GM12878 (cell line): ENCODE data around the gene COL26A1. TPM values are rescaled to one million over a fixed set of nuclear protein-coding genes. Genes with fewer than 3 reads are reported as not detected.

Experiments used
- ATAC-seq: fragments of 200-7000 bp; cut with Tn5 transposase; 3 replicates; pipeline ENCODE4 v1.9.1; 2020; ENCODE audit warnings: mild to moderate bottlenecking, moderate library complexity
- BruUV-seq: library from RNA; stranded (reverse); fragments of 400-500 nt; replicated peaks from 2 replicates; lab custom pipeline; 2021; lab: Mats Ljungman, UMichigan
- CTCF ChIA-PET: fragments of 300-600 bp; sonication (Branson Sonifier 250); formaldehyde crosslinking; extraction: SDS; loops from one replicate; lab custom pipeline; 2021; ENCODE audit warnings: inconsistent platforms; lab: Yijun Ruan, JAX
- POLR2A ChIA-PET: fragments of 350-600 bp; formaldehyde crosslinking; extraction: SDS; loops from one replicate; lab custom pipeline; 2021; ENCODE audit warnings: inconsistent platforms; lab: Charles Lee
- RAD21 ChIA-PET: fragments of 300-600 bp; sonication (Branson Sonifier 250); formaldehyde crosslinking; loops from one replicate; lab custom pipeline; 2023; ENCODE audit warnings: antibody characterized with exemption; ENCODE audit not compliant: unreplicated experiment; lab: Charles Lee
- SMC1A ChIA-PET: fragments of 300-600 bp; sonication (Branson Sonifier 250); formaldehyde crosslinking; loops from one replicate; lab custom pipeline; 2023; ENCODE audit not compliant: unreplicated experiment, uncharacterized antibody; lab: Charles Lee
- DNase-seq: peaks from one replicate; pipeline ENCODE4 v3.0.0-alpha.2; 2011; ENCODE audit warnings: low read depth, low spot score
- FAIRE-seq: peaks from 3 replicates; lab custom pipeline; 2011; peaks lifted over from hg19 to GRCh38; lab: Jason Lieb, UNC
- H2AFZ ChIP-seq: 2 replicates; pipeline ENCODE4 v1.6.0; 2011; ENCODE audit warnings: low read depth, low read length, control low read depth; ENCODE audit not compliant: control insufficient read depth
- H3K27ac ChIP-seq: 2 replicates; pipeline ENCODE4 v1.5.1; 2011; ENCODE audit warnings: control low read depth; ENCODE audit not compliant: control insufficient read depth, insufficient read depth
- H3K27me3 ChIP-seq, 2 experiments: replicated peaks in 1 of 2; 2 replicates each; pipeline versions ENCODE4 v1.6.0 to v1.6.1; 2011; ENCODE audit warnings: low read length in 1 of 2; ENCODE audit not compliant: control insufficient read depth in 2 of 2, insufficient read depth in 2 of 2
- H3K36me3 ChIP-seq, 2 experiments: 2 replicates each; pipeline ENCODE4 v1.5.1; 2011; ENCODE audit warnings: low read length in 1 of 2; ENCODE audit not compliant: control insufficient read depth in 2 of 2, insufficient read depth in 2 of 2
- H3K4me1 ChIP-seq: 2 replicates; pipeline ENCODE4 v1.6.1; 2011; ENCODE audit warnings: mild to moderate bottlenecking, low read length, moderate library complexity, mixed read lengths; ENCODE audit not compliant: control insufficient read depth, insufficient read depth
- H3K4me2 ChIP-seq: 2 replicates; pipeline ENCODE4 v1.6.0; 2011; ENCODE audit warnings: control low read depth; ENCODE audit not compliant: control insufficient read depth, insufficient read depth
- H3K4me3 ChIP-seq: fragments of 200-600 bp; sonication (generic); 2 replicates; pipeline ENCODE4 v1.5.1; 2016
- H3K79me2 ChIP-seq: 2 replicates; pipeline ENCODE4 v1.6.0; 2011; ENCODE audit warnings: low read length; ENCODE audit not compliant: control insufficient read depth, insufficient read depth
- H3K9ac ChIP-seq: 2 replicates; pipeline ENCODE4 v1.8.0; 2011; ENCODE audit warnings: low read length, control low read depth, mixed read lengths; ENCODE audit not compliant: control insufficient read depth, insufficient read depth
- H3K9me3 ChIP-seq: replicated peaks from 3 replicates; pipeline ENCODE4 v1.5.1; 2011; ENCODE audit warnings: mild to moderate bottlenecking, low read length; ENCODE audit not compliant: control insufficient read depth, insufficient read depth
- H4K20me1 ChIP-seq: 2 replicates; pipeline ENCODE4 v1.6.0; 2011; ENCODE audit not compliant: control insufficient read depth, insufficient read depth
- BACH1 ChIP-seq: fragments of 450-650 bp; IDR thresholded peaks from 2 replicates; pipeline ENCODE4 v1.6.1; 2017; ENCODE audit warnings: mild to moderate bottlenecking, borderline replicate concordance
- ELK1 ChIP-seq: IDR thresholded peaks from 2 replicates; pipeline ENCODE4 v1.6.1; 2012; ENCODE audit warnings: low read depth, low read length, improper control_type of control experiment
- EZH2 ChIP-seq: IDR thresholded peaks from 2 replicates; pipeline ENCODE4 v1.6.1; 2012; ENCODE audit warnings: low read depth, mild to moderate bottlenecking, control low read depth, inconsistent platforms, low read length, borderline replicate concordance; ENCODE audit not compliant: control insufficient read depth
- FOXK2 ChIP-seq: fragments of 450-650 bp; IDR thresholded peaks from 2 replicates; pipeline ENCODE4 v1.6.1; 2017; ENCODE audit warnings: mild to moderate bottlenecking, moderate library complexity
- MXI1 ChIP-seq: fragments of 150-350 bp; IDR thresholded peaks from 2 replicates; pipeline ENCODE4 v1.6.1; 2011; ENCODE audit warnings: low read depth, mild to moderate bottlenecking, inconsistent platforms, low read length, improper control_type of control experiment
- PAX8 ChIP-seq: fragments of 450-650 bp; IDR thresholded peaks from 2 replicates; pipeline ENCODE4 v1.6.1; 2017; ENCODE audit warnings: mild to moderate bottlenecking, moderate library complexity
- PKNOX1 ChIP-seq: fragments of 450-650 bp; IDR thresholded peaks from 2 replicates; pipeline ENCODE4 v1.6.1; 2016; ENCODE audit warnings: mild to moderate bottlenecking
- SPI1 ChIP-seq: IDR thresholded peaks from 2 replicates; pipeline ENCODE4 v1.6.1; 2011; ENCODE audit warnings: low read depth, mild to moderate bottlenecking, low read length, moderate library complexity, borderline replicate concordance; ENCODE audit not compliant: insufficient read depth
- SREBF2 ChIP-seq: IDR thresholded peaks from 2 replicates; pipeline ENCODE4 v1.6.1; 2012; ENCODE audit warnings: mild to moderate bottlenecking, low read length
- SUPT20H ChIP-seq: IDR thresholded peaks from 2 replicates; pipeline ENCODE4 v1.6.1; 2011; ENCODE audit warnings: low read depth, mild to moderate bottlenecking, low read length, moderate library complexity, borderline replicate concordance; ENCODE audit not compliant: control insufficient read depth
- SUZ12 ChIP-seq: fragments of 200-600 bp; sonication (generic); IDR thresholded peaks from one replicate; pipeline ENCODE4 v1.6.1; 2018; ENCODE audit warnings: antibody characterized with exemption, mild to moderate bottlenecking; ENCODE audit not compliant: unreplicated experiment
- TCF3 ChIP-seq: IDR thresholded peaks from 2 replicates; pipeline ENCODE4 v1.6.1; 2012; ENCODE audit warnings: low read depth, mild to moderate bottlenecking, low read length, borderline replicate concordance; ENCODE audit not compliant: insufficient read depth
- WGBS: methylation state at CpG from one replicate; pipeline ENCODE4 v1.1.6; 2016; ENCODE audit warnings: low lambda C conversion rate; ENCODE audit not compliant: insufficient replicate concordance, insufficient coverage; ENCODE audit errors: missing lambda C conversion rate; 5-methylcytosine and 5-hydroxymethylcytosine counted together
- in situ Hi-C: fragments of 300-500 bp; cut with MboI; formaldehyde crosslinking; loops from 9 replicates; pipeline ENCODE4 v1.14.3; 2018; ENCODE audit warnings: mixed read lengths
- intact Hi-C: fragments of 100-400 bp; cut with micrococcal nuclease; formaldehyde crosslinking; loops from one replicate; pipeline ENCODE4 v1.14.2; 2022; ENCODE audit not compliant: unreplicated experiment
- polyA plus RNA-seq, 11 experiments: library from polyadenylated mRNA; depleted of rRNA in 4 of 11; unstranded in 6 of 11; stranded (reverse) in 5 of 11; fragments of >200 nt; fragmentation: Nextera tagmentation in 4 of 11; fragmentation: Illumina TruSeq in 1 of 11; extraction: Ambion mirVana in 4 of 11; extraction: Trizol in 1 of 11; gene quantifications; 1 replicate in 1 of 11; 2 replicates in 10 of 11; pipeline versions ENCODE4 v1.2.1 to v1.2.3, GENCODE V29; 2011 to 2016; ENCODE audit warnings: inconsistent platforms in 2 of 11, missing spikeins in 2 of 11, low read depth in 1 of 11
- total RNA-seq, 4 experiments: library from RNA; depleted of rRNA in 3 of 4; stranded (reverse); fragments of >200 nt in 3 of 4; fragmentation: Illumina TruSeq in 1 of 4; extraction: Trizol in 1 of 4; gene quantifications; 2 replicates each; pipeline versions ENCODE4 v1.2.1 to v1.2.3, GENCODE V29; 2013 to 2021

Gene COL26A1
- total and polyA plus RNA-seq, 10 of the 15 experiments (the other 5 are each of a cell fraction or from before 2014, with no cell fraction given), result 0.08 TPM; not detected in 9

- POLR2A ChIA-PET, result no interaction called here
- peaks cover 3% of the 10 kb centered on the region; the same call in 1 of the 3 replicates for H3K9me3 ChIP-seq
- no peak overlapping the region for H3K27ac ChIP-seq
- H2AFZ ChIP-seq, result no peak overlapping the region
- BruUV-seq, result no TSS peak
- H3K36me3 ChIP-seq, result no peaks in the 10 kb centered on the region
- H3K4me2 ChIP-seq, result no peak overlapping the region
- FAIRE-seq (no peak), DNase-seq (no peak)
- H3K4me1 ChIP-seq, result no peaks in the 10 kb centered on the region
- no peak overlapping the region for H3K9ac ChIP-seq
- in situ Hi-C loops, result no loop called here
- no peaks in the 10 kb centered on the region for H3K79me2 ChIP-seq
- RAD21 ChIA-PET, result interaction anchor here (1.3 to 1.5 kb wide), 3 partner anchors 40 to 49 kb away, joined by 3 to 4 read pairs (median 3); partner anchors contain the start of gene COL26A1
- TF ChIP-seq TCF3, result no peak
- TF ChIP-seq ELK1, result no peak
- peak; percentile 67; the same call in 1 of the 2 replicates for TF ChIP-seq SPI1
- TF ChIP-seq PAX8, result no peak
- TF ChIP-seq, all 136 proteins: peak for 1
- WGBS, result 12% methylated on average over 4 of the region's 4 CpGs
- Histone ChIP-seq H4K20me1 (no peaks in the 10 kb centered on the region), H3K27me3 (no peaks in the 10 kb centered on the region), H3K4me3 (no peak overlapping the region)
- intact Hi-C loops, result loop anchor here (1.0 kb wide), 1 partner anchor 47 kb away; no protein-coding TSS in a partner anchor
- ATAC-seq, result peak; percentile 52
- ChIA-PET SMC1A (interaction anchor here (1.1 kb wide), 1 partner anchor 46 kb away, joined by 3 read pairs; no protein-coding TSS in a partner anchor), CTCF (interaction anchor here (0.7 to 2.3 kb wide), 10 partner anchors 11 to 124 kb away, joined by 3 to 26 read pairs (median 4); partner anchors contain the start of gene COL26A1)
These were observed 48.8 kb downstream of the COL26A1 start for GRCh38 chr7:101411508-101411874.

- in situ Hi-C loops, result no loop called here
- H3K27me3 ChIP-seq, result no peaks in the 10 kb centered on the region
- ChIA-PET POLR2A (no interaction called here), RAD21 (no interaction called here), CTCF (interaction anchor here (1.6 kb wide), 1 partner anchor 49 kb away, joined by 3 read pairs; no protein-coding TSS in a partner anchor), SMC1A (no interaction called here)
- TF ChIP-seq MXI1 (no peak), SUZ12 (no peak), SREBF2 (no peak), SUPT20H (no peak), PKNOX1 (no peak), BACH1 (no peak), EZH2 (no peak), FOXK2 (no peak), ELK1 (no peak)
- H3K36me3 ChIP-seq, result no peaks in the 10 kb centered on the region
- peaks cover 3% of the 10 kb centered on the region; the same call in 1 of the 3 replicates for H3K9me3 ChIP-seq
- H3K9ac ChIP-seq, result no peak overlapping the region
- ATAC-seq (no peak), FAIRE-seq (no peak), DNase-seq (no peak)
- H2AFZ ChIP-seq, result no peak overlapping the region
- no TSS peak for BruUV-seq
- no peak overlapping the region for H3K4me3 ChIP-seq
- no peak overlapping the region for H3K4me2 ChIP-seq
- intact Hi-C loops, result no loop called here
- no peaks in the 10 kb centered on the region for H4K20me1 ChIP-seq
- no peak overlapping the region for H3K27ac ChIP-seq
- no peaks in the 10 kb centered on the region for H3K4me1 ChIP-seq
- WGBS, result 46% methylated on average over 12 of the region's 12 CpGs
- no peaks in the 10 kb centered on the region for H3K79me2 ChIP-seq
These were observed 50.3 kb downstream of the COL26A1 start for GRCh38 chr7:101412976-101413375.
